Stimulated activated CD8-positive, alpha-beta memory T cell treated with anti-CD3 and anti-CD28 coated beads, Interleukin-12 subunit alpha, Interleukin-12 subunit beta, amount 100 ng/mL, for 24 hours (primary cell): ENCODE results near the gene STARD7.

ENCODE experiments used
- DNase-seq: peaks from one replicate; pipeline ENCODE4 v3.0.0-alpha.2; 2020; ENCODE audit errors: extremely low read depth

STARD7 gene

GRCh38 chr2:96135621-96136020, 73.0 kb downstream of the STARD7 start:
- no peak for DNase-seq

- DNase-seq, result no peak
Measured at GRCh38 chr2:96135171-96135570, 73.5 kb downstream of the STARD7 start.
